GM18951 (cell line): Measurements from ENCODE around the gene BTRC.

Experiments
- POLR2A ChIP-seq: IDR thresholded peaks from 4 replicates; pipeline ENCODE4 v1.6.1; 2011; ENCODE audit warnings: mild to moderate bottlenecking; ENCODE audit not compliant: insufficient read length, insufficient read depth; ENCODE audit errors: extremely low read depth
- in situ Hi-C: fragments of 300-500 bp; cut with MboI; formaldehyde crosslinking; loops from one replicate; pipeline ENCODE4 v1.12.0; 2022; ENCODE audit warnings: low sequenced_read_pairs, mixed read lengths, inconsistent platforms; ENCODE audit not compliant: unreplicated experiment

Gene BTRC

DNA sequence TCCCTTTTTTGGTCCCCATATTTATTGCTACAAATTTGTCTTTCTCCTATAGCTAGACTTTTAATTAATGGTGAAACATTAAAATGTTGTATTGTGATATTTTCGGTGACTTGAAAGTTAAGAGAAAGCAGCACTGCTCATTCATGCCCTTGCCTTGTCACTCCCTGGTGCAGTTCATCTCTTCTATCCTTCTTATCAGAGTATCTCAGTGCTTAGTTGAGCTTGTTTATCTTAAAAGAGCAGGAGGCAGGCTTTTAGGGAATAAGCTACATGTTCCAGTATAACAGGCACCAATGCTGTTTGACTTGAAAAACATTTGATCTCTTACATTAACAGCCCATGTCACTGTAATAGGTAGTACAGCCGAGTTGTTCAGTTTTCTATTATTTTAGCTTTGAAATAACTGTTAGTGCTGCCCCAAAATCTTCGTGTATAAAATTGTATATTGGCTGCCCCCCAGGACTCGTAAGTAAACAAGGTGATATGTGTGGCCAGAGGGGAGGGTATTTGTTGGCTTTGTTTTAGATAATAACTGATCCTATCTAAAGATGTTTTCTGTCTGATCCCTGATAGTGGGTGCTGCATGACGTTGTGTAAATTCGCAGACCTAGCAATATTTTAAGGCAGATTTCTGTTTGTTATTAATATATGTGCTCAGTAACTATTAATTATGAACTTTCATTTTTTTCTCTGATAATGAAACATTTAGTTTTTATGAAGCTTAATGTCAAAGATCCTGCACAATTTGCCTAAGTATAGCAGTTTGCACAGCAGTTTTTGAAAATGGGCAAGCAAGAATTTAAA is 96.5 kb downstream of the BTRC start:
- no peak for TF ChIP-seq POLR2A
- in situ Hi-C loops, result no loop called here

DNA sequence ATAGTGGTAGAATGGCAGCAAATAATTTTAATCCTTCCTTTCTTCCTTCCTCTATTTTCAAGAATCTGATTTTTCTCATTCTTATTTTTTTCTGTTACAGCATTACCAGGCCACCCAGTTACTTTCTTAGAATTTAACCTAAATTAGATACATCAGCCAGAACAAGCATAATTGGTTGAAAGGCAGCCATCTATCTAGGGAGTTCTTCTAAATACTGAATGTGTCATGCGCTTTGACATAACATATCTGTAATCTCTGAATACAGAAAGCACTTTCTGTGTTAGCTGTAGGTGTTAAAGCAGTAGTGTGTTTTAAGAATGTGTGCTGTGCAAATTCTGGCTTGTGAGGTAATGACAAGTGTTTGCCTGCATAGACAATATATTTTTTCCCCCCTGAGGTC is 97.3 kb downstream of the BTRC start:
- in situ Hi-C loops, result no loop called here
- TF ChIP-seq POLR2A, result no peak

DNA sequence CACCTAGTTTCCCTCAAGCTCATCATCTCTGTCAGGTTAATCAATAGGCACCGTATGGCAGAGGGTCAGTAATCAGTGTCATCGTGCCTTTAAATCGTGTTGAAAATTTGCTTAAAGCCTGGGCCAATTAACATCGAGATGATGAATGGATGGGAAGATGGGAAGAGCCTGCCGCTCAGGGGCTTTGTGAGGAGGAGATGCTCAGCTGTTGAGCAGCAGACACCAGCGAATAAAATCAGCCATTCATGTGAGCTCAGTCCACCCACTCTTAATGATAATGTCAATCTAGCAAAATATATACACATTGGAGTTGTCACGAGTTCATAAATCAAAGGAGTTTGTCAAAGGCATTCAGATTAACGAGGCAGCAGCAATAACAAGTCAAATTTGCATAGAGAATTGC is 97.7 kb downstream of the BTRC start:
- in situ Hi-C loops, result no loop called here
- no peak for TF ChIP-seq POLR2A

DNA sequence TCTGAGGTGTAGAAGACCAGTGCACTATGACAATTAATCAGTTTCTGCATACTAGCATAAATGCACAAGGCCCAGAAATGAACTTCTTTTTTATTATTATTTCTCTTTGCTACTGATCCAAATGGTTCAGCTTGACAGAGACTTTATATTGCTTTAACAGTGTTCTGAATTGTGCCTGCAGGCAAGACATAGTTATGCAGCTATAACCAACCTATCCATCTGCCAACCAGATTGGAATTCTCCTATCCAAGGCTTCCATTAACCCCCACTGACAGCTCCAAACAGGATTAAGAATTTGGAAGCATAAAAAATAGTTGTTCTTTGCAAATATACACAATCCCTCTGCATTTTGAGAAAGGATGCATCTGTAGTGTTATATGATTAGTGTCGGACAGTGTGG is 98.2 kb downstream of the BTRC start:
- in situ Hi-C loops, result no loop called here
- TF ChIP-seq POLR2A, result no peak

DNA sequence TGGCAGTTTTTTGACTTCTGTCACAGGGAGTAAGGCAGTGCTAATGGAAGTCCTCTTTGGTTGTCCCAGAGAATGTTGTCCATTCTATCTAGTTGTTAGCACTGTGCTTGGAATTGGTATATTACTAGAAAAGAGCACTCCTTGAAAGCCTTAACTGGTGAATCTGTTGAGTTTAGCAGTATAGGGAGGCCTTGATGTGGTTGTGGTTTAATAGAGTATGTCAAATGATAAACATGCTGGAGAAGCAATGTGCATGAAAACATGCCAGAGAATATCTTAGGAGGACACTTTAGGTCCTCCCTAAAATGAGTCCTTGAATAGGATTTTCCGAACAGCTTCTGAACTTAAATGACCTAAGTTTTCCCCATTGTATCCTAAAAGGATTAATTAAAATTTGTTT is 98.6 kb downstream of the BTRC start:
- no peak for TF ChIP-seq POLR2A
- in situ Hi-C loops, result no loop called here

DNA sequence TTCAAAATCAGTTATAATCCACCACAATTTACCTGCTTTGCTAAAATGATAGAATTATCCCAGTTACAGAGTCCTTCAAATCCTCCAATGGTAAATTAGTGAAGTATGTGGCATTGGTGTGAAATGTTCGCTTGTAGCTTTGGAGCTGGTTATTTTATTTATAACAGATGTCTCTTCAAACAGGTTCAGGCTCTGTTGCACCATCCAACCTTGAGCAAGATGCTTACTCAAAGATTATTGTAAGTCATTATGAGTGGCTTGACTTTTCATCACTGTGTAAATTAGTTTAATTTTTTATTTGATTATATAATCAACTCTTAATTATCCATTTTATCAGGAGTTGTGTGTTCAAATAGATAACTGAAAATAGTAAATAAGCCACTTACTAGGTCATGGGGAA is 99.4 kb downstream of the BTRC start:
- in situ Hi-C loops, result no loop called here
- no peak for TF ChIP-seq POLR2A

DNA sequence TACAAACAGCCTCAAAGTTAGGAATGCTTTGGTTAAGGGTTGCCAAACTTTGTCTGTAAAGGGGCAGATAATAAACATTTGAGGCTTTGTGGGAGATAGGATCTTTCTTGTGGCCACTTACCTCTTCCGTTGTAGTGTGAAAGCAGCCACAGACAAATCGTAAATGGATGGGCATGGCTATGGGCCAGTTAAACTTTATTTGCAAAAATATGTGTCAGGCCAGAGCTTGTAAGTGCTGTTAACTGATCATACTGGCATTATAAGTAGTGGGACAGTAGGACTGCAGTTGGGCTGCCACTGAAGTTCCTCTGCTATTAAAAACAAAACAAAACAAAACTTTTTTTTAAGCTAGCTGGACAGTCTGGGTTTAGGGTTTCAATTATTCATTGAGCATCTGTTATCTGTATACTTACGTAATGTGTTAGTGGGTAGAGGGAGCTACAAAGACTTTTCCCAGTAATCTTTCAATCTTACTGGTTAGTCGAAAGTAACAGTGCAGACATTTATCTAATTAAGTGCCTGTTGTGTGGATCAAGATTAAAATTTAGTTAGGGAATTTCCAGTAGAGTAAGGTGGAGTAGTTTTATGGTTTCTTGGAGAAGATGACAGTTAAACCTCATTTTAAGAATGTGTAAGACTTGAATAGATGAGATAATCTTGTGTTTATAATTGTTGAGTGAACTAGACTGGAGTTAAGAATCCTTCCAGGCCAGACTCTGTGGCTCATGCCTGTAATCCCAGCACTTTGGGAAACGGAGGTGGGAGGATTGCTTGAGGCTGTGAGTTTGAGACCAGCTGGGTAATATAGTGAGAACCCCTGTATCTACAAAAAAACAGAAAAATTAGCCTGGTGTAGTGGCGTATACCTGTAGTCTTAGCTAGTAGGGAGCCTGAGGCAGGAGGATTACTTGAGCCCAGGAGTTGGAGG is 100.1 kb downstream of the BTRC start:
- in situ Hi-C loops, result no loop called here
- TF ChIP-seq POLR2A, result no peak

DNA sequence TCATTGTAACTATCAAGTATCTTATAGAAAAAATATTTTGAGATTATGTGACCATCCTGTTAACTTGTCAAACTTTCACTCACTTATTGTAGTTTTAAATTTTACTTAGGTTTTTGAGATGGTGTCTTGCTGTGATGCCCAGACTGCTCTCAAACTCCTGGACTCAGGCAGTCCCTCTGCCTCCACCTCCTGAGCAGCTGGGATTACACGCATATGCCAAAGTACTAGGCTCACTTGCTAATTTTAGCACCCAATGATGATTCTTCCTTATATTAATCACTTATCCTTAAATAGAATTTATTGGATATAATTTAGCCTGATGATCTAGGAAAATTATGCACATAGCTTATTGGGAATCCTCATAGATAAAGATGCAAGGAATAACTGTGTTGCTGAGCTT is 104.9 kb downstream of the BTRC start:
- TF ChIP-seq POLR2A, result no peak
- in situ Hi-C loops, result no loop called here

DNA sequence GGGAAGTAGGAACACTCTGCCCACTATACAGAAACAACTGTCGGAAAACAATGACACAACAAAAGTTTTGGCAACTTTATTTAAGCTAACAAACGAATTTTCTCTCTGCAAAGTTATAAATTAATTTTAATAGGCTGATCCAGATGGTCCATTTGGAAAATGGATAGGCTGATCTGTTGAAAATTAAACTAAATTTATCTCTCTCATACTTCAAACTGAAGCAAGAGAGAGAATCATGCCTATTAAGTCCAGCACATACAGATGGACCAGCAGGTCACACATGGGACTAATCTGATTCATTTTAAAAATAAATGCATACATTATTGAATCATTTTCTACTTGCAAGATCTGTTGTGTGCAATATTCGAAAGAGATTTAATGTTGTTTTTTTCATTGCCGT is 110.1 kb downstream of the BTRC start:
- no peak for TF ChIP-seq POLR2A
- in situ Hi-C loops, result no loop called here

DNA sequence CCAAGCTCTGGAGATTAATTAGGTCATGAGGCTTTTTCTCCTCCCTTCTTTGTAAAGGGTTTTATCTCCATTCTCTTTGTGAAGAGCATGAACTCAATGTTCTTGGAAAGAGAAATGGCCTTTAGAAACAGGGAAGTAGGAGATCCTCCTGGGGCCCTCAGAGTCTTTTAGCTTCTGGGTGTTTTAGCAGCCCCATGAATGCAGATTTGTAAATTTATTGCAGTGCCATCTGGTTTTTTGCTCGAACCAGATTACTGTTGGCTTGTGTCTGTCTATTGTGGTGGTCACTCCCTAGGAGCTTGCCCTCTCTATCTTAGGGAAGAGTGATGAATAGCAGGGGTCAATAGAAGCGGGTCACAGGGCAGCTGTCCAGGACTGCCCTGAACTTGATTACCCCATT is 110.6 kb downstream of the BTRC start:
- in situ Hi-C loops, result no loop called here
- TF ChIP-seq POLR2A, result no peak

DNA sequence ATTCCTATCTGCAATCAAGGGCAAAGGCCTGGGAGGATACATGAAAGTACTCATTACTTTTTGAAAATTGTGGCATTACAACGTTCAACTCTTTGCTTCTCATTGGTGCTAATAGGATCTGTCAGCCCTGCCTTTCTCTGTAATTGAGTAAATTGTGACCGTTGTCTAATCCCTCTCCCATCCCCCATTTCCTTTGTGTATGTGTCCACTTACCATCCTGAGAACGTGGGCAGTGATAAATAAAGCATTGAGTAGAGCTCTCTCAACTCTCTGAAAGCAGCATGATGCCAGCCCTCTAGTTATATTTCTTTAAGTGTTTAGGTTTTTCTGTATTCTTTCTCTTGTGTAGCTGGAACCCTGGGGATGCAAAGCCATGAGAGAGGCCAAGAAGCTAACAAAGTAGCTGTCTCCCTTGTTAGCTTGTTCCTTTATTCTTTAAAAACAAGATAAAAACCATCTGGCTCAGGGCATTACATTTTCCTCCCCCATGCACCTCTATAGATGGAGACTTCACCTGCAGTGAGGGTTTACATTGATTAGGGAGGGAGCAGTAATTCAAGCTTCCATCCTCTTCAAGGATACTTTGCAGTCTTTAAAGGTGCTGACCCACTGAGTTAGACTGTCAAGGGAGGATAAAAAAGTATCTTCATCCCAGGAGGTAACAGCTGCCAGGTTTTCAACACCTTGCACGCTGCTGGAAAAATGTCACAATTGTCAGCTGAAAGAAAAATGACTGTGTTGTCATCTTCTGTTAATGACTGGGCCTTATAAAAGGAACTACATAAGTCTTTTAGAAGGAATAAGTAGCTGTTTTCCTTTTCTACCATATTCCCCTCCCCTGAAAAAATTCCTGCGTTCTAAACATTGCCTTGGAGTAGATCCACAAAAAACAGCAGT is 112.3 kb downstream of the BTRC start:
- TF ChIP-seq POLR2A, result no peak
- in situ Hi-C loops, result no loop called here

DNA sequence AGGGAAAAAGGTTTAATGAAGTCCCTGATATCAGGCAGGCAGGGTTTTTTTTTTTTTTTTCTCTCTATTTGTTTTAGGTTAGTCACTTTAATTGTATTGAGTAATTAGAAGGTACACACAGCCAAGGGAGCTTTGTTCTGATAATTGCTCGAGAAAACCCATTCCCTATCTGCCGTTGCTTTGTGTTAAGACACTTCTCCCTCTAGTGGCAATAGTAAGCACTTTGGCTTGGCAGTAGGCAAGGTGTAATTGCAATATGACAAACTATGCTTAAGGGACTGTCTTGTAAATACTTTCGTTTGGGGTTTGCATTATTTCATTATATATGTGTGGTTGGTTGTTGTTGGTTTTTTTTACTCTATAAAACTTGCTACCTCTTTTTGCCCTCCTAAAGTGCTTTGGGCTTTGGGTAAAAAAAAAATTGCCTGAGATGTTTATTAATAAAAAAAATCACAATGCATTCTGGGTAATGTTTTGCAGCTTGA is 113.4 kb downstream of the BTRC start:
- in situ Hi-C loops, result no loop called here
- no peak for TF ChIP-seq POLR2A

DNA sequence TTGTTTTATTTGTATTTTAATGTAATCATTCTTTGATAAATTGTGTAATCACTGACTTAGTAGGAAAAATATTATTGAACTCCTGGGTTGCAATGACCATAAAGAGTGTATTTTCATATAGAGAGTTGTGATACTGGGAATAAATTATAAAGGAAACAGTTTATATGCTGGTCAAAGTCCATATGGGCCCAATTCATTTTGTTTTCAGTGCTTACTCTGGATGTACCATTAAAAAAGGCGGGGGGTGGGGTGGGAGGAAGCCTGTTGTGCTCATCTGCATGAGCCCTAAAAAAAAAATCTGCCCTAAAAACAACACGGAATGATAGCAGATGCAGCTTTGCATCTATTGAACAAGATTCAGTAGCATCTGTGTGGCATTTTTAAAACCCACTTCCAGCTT is 114.2 kb downstream of the BTRC start:
- in situ Hi-C loops, result no loop called here
- TF ChIP-seq POLR2A, result no peak
